Activated T-helper 1 cell treated with anti-CD3 and anti-CD28 coated beads, Interleukin-2, amount 50 U/mL, for 16 hours (primary cell): ENCODE measurements around the gene TREM2.
"Not testable (repeated sequence)": the region's sequence is repeated elsewhere in the genome, so short reads cannot be mapped to it uniquely, and the experiment has no call there.

ENCODE experiments used
- DNase-seq, 2 donors: peaks; one replicate each; pipeline ENCODE4 v3.0.0-alpha.2; 2020; ENCODE audit warnings: low read depth in 1 of 2, low spot score in 1 of 2

Gene TREM2

DNA sequence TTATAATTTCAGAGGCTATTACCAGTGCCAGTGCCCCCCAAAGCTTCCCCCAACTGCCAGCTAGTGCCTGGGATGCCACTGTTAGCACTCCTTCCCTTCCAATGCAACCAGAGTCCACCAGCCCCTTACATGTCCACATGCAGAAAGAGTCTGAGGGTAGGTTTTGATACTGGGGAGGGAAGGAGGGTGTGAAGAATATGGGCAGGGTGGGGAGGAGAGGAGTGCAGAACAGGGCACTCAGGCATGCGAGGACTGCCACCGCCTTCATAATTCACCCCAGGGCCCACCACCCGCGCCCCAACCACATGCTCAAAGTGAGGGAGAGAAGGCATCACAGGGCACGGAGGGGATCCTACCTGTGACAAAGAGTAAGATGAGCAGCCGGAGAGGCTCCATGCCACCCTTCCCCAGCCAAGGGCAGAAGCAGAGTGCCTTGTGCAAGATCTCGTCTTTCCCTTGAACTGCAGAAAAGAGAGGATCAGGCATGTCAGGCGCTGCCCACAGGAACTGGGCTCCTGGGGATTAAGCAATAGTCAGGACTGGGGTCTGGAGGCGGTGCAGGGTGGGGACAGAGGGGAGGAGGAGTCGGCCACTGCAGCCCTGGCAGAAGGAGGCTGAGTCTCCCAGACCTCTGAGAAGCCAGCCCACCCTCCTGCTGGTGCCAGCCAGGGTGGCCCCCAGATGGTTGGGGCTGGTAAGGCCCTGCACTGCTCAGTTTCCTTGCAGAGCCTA, at the start of gene TREM2:
Gene TREM2 (minus strand): TSS at position 430 of the 732 bp plus-strand sequence. CDS start 34 bp downstream, at position 396.
- DNase-seq: no peak

DNA sequence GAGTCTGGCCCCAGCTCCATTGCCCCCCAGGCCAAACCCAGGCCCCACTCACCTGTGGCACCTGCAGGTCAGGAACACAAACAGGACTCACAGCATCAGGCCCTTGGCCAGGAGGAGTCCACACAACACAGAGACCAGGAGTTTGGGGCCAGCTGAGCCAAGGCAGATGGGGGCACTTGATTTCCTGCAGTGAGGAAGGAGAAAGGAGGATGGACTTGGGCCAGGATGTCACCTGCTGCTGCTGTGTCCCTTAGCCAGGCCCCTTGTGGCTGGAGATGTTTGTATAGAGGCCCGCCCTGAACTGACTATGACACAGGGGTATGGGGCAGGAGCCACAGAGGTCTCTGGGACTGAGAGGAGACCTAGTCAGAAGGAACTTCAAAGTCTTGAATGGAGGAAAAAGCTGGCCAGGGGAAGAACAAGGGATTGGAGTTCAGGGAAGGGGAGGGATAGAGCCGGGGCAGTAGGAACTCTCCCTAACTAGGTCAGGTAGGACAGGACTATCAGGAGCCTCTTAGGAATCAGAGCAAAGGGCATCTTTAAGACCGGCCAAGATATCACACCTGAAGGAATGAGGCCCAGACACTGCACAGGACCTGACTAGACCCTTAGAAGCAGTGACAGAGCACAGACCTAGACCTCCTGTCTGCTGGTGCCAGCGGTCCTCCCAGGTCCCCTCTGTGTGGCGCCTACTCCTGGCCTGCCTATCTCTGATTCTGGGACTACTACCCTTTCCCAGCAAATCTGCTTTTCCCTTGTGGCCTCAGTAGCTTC, 46.8 kb upstream of the TREM2 start:
- DNase-seq: no peak

DNA sequence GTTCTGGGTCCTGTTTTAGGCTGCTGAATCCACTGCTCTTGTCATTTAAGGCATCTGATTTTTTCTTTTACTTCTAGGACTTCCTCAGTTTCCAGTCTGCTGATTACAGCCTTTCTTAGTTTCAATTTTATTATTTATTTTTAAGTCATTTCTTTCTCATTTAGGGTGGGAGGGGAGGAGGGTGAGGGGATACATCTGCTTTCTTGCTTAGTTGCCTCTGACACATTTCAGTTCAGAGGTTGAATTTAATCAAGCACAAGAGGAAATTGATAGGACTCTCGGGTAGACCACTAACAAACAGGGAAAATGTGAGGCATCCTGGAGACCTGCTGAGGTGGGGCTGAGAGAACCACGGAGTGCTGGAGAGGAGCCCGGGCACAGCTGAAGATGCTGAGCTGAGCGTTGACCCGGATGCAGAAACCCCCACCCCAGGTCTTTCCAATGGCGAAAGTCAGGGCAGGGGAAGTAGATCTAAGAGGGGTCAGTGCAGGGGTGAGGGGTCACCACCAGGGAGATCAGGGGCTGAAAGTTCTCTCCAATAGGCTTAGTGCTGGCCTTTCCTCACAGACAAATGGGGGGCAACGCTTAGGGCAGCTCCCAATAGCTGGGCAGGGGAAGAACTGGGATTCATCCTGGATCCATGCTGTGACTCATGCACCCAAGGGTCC, 45.7 kb upstream of the TREM2 start:
- no peak for DNase-seq

GRCh38 chr6:41204156-41204555, 41.2 kb upstream of the TREM2 start:
- DNase-seq: no peak

DNA sequence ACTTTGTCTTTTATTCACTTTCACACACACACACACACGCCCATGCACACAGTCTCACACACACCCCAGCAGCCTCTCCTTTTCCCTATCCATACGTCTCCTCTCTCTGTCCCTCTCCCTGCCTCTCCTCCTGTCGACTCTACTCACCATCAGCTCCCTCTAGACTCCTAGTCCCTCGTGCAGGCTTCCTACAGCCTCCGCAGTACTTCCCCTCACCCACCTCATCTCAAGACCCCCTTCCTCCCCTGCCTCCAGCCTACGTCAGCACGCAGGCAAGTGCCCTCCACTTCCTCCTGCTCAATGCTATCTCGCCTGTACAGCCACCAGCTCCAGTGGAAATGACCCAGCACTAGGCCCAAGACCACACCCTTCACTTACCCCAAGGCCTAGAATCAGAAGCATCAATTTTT, 38.9 kb upstream of the TREM2 start:
- no peak for DNase-seq

GRCh38 chr6:41200901-41201763, 38.2 kb upstream of the TREM2 start, which contains the start of gene TREML2:
Gene TREML2 (minus strand): TSS chr6:41201149. CDS start chr6:41201008, 141 bp downstream.
- DNase-seq: no peak

DNA sequence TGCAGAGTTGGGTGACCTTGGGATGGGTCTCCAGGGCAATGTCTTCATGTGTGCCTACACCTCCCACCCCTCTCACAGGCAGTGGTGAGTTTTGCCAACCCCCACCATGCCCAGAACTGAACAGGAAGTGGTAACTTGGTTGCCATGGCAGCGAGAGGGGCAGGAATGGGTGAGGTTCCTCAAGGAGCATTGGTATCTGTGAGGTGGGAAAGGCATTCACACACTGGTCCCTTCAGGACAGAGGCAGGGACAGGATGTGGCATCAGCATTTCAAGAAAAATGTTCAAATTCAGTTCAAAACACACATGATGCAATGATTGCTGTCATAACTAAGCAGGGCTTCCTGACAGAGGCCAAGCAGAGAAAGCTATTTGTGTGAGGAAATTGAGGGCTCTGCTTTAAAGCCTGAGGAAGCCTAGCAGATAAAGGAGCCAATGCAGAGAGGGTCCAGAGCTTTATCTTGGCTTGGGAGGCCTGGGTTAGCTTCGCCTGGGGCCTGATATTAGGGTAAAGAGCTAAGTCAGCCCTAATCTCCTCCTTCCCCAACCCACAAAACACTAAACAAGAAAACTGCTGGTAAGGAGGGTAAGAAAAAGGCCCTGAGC, 37.5 kb upstream of the TREM2 start:
- peak; percentile 20 for DNase-seq

DNA sequence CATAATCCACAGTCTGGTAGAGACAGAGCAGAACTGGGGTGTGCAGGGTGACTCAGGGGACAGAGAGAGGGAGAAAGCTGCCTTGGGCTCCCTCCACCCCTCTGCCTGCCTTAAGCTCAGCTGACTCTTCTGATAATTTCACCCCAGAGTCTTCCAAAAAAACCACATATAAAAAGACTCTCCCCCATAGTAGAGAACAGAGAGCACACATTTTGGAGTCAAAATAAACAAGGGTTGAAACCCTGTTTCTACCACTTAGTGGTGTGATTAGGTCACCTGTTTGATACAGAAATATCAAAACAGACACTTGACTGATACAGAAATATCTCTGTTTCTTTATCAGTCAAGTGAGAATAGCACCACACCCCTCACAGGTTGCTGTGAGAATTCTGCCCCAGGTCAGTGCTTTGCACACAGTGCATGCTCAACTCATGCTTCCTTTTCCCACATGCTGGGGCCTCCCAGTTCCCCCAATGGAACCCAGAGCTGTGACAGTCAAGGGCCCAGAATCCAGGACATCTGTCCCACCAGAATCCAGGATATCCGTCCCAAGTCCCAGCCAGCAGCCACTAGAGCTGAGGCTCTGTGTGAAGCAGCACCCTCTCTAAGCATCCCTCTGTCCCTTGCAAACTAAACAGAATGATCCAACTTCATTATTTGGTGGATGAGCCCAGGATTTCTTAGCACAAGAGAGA, 36.8 kb upstream of the TREM2 start:
- DNase-seq: no peak

- DNase-seq: no peak
Measured at GRCh38 chr6:41197234-41197633, 34.3 kb upstream of the TREM2 start.

DNA sequence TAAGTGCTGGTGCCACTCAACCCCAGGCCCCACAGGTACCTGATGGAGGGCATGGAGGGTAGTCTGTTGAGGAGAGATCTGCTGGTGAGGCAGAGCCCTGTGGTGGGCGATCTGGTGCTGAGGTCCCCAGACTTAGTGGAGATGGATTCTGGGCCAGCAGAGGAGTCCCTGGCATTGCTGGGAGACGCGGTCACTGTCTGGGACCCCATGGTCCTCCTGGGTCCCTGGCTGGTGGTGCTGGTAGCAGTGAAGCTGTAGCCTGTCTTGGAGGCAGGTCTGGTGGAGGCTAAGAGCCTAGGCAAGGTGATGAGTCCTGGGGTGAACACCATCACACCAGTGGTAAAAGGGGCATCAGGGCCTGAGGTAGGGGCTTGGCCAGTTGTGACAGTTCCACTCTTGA, 31.5 kb upstream of the TREM2 start:
- no peak for DNase-seq

GRCh38 chr6:41193884-41194283, 31.0 kb upstream of the TREM2 start:
- no peak for DNase-seq

DNA sequence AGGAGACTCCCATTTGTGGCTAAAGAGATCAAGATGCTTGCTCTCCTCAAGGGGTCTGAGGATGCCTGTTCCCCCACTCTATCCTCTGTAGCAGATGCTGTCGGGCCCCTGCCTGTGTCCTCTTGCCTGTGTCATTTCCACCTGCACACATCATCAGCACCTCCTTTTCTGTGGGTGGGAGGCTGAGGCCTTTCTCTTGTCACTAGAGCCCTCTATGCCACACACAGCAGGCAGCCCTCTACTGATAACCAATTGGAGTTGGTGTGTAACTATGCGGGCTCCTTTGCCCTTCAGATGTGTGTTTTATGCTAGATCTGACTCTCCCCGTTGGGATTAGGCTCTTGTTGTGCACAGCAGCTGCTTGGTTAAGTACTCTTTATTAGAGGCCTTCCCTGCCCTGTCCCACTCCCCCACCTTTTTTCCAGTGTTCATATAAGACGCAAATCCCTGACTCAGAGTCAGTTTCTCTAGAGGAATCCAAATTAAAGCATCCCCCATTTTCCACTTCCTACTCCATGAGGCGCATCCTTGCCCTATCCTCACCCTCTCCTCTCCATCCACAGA, 30.3 kb upstream of the TREM2 start:
- no peak for DNase-seq

DNA sequence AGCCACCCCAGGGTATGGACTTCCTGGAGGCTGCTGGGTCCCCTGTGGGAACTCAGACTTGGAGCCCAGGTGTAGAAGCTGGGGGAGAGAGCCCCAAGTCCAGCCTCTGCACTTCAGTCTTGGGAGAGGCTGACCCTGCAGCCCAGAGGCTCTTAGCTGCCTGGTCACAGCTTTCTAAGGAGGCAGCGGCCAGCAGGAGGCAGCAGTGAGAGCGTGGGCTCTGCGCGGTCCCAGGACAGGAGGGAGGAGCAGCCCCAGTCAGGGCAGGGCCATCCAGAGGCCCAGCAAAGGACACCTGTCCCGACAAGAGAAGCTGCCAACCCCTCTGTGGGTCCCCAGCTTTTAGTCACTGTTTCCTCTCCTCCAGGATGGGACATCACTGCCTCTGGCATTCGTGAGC, 28.7 kb upstream of the TREM2 start:
- DNase-seq: no peak

- no peak for DNase-seq
Measured at GRCh38 chr6:41190791-41191190, 27.9 kb upstream of the TREM2 start.

GRCh38 chr6:41189967-41190366, 27.1 kb upstream of the TREM2 start:
- DNase-seq: no peak

DNA sequence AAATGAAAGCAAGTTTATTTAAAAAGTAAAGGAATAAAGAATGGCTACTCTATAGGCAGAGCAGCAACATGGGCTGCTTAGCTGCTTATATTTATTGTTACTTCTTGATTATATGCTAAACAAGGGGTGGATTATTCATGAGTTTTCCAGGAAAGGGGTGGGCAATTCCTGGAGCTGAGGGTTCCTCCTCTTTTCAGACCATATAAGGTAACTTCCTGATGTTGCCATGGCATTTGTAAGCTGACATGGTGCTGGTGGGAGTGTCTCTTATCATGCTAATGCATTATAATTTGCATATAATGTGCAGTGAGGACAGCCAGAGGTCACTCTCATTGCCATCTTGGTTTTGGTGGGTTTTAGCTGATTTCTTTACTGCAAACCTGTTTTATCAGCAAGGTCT, 26.1 kb upstream of the TREM2 start:
- DNase-seq: not testable (repeated sequence)

- DNase-seq: no peak
Measured at GRCh38 chr6:41187924-41188886, 25.3 kb upstream of the TREM2 start.

DNA sequence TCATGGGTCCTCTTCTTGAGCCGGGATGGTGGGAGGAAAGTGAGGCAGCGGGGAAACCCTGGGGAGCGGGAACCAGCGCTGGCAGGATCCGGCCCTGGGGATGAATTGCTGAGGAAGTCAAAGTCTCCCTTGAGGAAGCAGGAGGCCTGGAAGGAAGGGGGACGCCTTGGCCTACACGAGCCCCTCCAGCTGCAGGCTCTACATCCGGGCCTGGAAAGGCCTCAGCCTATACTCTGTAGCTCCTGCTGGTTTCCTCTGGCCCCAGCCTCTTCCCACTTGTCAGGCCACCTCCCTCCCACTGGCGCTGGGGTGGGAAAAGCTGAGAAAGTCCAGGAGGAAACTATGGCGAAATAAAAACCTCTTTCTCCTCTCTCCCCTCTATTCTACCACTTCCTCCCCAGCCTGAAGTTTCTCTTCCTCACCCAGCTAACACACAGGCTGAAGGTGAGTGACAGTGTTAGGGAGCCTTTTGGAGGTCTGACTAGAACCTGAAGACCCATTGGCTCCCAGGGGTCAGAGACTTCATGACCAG, 23.2 kb upstream of the TREM2 start:
- no peak for DNase-seq
